Measurements from ENCODE around the gene MAK.
"Not testable (repeated sequence)": the region's sequence is repeated elsewhere in the genome, so short reads cannot be mapped to it uniquely, and the experiment has no call there.

Gene MAK

DNA sequence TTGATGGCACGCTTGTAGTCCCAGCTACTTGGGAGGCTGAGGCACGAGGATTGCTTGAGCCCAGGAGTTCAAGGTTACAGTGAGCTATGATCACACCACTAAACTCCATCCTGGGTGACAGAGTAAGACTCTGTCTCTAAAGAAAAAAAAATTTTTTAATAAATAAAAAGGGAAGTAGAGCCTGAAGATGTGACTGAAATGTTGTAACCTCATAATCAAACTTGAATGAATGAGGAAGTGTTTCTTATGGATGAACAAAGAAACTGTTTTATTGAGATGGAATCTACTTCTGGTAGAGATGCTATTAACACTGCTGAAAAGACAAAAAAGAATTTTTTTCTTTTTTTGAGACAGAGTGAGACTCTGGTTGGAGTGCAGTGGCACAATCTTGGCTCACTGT lies 6.7 kb downstream of the MAK start:
- TF ChIP-seq, protein P1, sequence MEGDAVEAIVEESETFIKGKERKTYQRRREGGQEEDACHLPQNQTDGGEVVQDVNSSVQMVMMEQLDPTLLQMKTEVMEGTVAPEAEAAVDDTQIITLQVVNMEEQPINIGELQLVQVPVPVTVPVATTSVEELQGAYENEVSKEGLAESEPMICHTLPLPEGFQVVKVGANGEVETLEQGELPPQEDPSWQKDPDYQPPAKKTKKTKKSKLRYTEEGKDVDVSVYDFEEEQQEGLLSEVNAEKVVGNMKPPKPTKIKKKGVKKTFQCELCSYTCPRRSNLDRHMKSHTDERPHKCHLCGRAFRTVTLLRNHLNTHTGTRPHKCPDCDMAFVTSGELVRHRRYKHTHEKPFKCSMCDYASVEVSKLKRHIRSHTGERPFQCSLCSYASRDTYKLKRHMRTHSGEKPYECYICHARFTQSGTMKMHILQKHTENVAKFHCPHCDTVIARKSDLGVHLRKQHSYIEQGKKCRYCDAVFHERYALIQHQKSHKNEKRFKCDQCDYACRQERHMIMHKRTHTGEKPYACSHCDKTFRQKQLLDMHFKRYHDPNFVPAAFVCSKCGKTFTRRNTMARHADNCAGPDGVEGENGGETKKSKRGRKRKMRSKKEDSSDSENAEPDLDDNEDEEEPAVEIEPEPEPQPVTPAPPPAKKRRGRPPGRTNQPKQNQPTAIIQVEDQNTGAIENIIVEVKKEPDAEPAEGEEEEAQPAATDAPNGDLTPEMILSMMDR (IDR thresholded peaks at IDR 0.05; ENCODE audit: low read depth, low read length): no peak
- H3K4me3 ChIP-seq (replicated peaks in 1 of 2; ENCODE audit: low read depth in 2 of 2, low read length in 2 of 2): no peak overlapping the region
- DNase-seq (ENCODE audit: low read depth in 2 of 2): no peak

DNA sequence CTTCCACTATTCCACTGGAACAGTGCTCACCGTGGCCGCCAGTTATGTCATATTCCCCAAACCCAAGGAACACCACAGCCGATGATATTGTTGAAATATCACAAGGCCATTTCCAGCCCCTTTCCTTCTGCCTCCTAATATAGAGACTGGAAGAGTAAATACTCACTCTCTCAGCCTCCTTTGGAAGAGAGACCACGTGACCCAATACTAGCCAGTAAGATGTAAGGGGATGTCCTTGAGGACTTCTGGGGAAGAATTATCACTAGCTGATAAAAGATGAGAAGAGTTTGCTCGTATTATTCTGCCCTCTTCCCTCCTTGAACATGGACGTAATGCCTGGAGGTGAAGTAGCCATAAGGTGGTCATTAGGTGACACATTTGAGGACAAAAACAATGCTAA lies 13.5 kb downstream of the MAK start:
- TF ChIP-seq, protein P1 (IDR thresholded peaks at IDR 0.05; ENCODE audit: low read depth, low read length): no peak
- no peak overlapping the region for H3K4me3 ChIP-seq (replicated peaks in 1 of 2; ENCODE audit: low read depth in 2 of 2, low read length in 2 of 2)
- no peak for DNase-seq (ENCODE audit: low read depth in 2 of 2)

DNA sequence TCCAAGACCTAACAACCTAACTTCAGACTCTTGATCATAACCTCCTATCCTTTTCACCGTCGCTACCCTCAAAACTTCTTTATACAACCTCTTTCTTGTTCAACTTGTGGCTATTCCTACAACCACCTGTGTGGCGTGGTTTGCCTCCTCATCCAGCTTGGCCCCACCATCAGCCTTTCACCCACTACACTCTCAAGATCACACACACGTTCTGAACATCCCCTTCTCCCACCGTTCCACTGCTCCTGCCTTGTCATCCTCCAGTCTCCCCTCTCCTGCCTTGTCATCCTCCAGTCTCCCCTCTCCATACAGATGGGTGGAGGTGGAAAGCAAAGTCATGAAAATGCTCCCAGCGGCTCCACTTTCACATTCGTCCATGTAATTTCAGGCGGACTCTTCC lies 14.0 kb downstream of the MAK start:
- TF ChIP-seq, protein P1 (IDR thresholded peaks at IDR 0.05; ENCODE audit: low read depth, low read length): no peak
- no peak for DNase-seq (ENCODE audit: low read depth in 2 of 2)
- no peak overlapping the region for H3K4me3 ChIP-seq (replicated peaks in 1 of 2; ENCODE audit: low read depth in 2 of 2, low read length in 2 of 2)

DNA sequence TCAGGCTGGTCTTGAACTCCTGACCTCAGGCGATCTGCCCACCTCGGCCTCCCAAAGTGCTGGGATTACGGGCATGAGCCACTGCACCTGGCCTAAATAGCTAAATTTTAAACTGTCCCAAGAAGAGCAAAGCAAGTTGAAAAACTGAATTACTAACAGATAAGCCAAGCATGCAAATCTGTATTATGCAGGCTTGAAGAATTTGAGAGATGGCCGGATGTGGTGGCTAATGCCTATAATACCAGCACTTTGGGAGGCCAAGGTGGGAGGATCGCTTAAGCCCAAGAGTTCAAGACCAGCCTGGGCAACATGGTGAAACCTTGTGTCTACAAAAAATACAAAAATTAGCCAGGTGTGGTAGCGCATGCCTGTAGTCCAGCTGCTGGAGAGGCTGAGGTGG lies 24.2 kb downstream of the MAK start:
- H3K4me3 ChIP-seq (replicated peaks in 1 of 2; ENCODE audit: low read depth in 2 of 2, low read length in 2 of 2); DNase-seq (ENCODE audit: low read depth in 2 of 2): not testable (repeated sequence)

DNA sequence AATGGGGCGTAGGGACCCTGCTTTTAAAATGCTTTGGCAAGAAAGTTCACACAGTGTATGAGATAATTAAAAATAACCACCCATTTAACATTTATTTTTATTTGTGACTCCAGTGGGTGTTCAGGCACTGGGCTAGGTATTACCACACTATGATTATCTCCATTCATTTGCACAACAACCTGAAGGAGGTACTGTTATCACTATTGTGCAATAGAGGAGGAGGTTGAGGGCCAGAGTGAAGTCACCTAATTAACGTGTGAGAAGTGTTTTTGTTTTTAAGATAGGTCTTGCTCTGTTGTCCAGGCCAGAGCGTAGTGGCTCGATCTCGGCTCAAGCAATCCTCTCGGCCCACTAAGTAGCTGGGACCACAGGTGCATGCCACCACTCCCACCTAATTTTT lies 29.2 kb downstream of the MAK start:
- DNase-seq (ENCODE audit: low read depth in 2 of 2): no peak
- TF ChIP-seq, protein P1 (IDR thresholded peaks at IDR 0.05; ENCODE audit: low read depth, low read length): no peak

DNA sequence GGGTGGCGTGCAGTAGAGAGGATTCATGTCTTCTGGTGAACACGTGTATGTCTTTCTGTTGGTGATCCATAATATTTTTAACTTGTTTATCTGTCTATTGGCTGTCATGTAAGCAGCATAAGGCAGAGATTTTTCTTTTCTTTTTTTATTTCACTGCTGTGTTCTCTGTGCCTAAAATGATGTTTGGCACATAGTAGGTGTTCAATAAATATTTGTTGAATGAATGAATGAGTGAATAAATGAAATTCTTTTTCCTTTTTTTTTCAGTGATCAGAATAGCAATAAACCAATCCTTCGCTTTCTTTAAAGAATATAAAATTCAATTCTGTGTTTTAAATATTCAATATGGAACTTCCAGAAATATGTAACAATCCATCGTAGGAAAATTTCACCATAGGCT lies 30.0 kb downstream of the MAK start:
- no peak overlapping the region for H3K4me3 ChIP-seq (replicated peaks in 1 of 2; ENCODE audit: low read depth in 2 of 2, low read length in 2 of 2)
- DNase-seq (ENCODE audit: low read depth in 2 of 2): no peak
- TF ChIP-seq, protein P1 (IDR thresholded peaks at IDR 0.05; ENCODE audit: low read depth, low read length): no peak

More for the DNA sequence above, 29.2 kb downstream of the MAK start:
- no peak overlapping the region for H3K4me3 ChIP-seq (replicated peaks in 1 of 2; ENCODE audit: low read depth in 2 of 2, low read length in 2 of 2)

DNA sequence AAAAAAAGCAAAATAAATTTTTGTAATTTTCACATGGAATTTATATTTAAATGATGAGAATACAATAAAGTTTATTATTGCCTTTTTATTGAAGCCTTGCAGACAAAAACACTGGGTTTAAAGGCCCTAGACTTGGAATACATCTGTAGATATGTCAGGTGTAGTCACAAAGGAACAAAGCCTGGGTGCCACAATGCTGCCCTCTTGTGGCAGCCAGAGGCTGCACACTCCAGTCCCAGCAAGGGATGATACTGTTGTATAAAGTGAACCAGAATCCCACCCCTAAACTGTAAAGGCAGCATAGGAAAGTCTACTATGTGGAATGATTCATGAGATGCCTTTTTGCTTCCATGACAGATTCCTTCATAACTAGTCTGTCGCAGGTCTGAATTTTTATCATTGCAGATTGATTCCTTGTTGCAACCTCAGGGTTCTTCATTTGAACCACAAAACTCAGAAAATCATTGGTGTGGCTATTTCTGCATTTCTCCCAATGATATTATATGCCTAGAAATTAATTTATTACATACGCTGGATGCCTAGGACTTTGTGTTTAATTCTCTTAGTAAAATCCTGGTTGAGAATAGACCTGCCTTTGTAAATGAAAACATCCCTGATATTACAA lies 37.0 kb downstream of the MAK start:
- peak; percentile 63 to 64 for DNase-seq (ENCODE audit: low read depth in 2 of 2)
- no peak overlapping the region for H3K4me3 ChIP-seq (replicated peaks in 1 of 2; ENCODE audit: low read depth in 2 of 2, low read length in 2 of 2)

More for the DNA sequence above, 37.0 kb downstream of the MAK start:
- TF ChIP-seq, protein P1 (IDR thresholded peaks at IDR 0.05; ENCODE audit: low read depth, low read length): peak; percentile 100
